GM12873 (cell line): ENCODE measurements around the gene PIGR.

Experiments
- CTCF ChIP-seq: IDR thresholded peaks from 2 replicates; pipeline ENCODE4 v1.5.1; 2012; ENCODE audit warnings: low read depth, mild to moderate bottlenecking, moderate library complexity, low read length, control low read depth; ENCODE audit not compliant: insufficient read depth; ENCODE audit errors: missing control alignments

Gene PIGR

DNA sequence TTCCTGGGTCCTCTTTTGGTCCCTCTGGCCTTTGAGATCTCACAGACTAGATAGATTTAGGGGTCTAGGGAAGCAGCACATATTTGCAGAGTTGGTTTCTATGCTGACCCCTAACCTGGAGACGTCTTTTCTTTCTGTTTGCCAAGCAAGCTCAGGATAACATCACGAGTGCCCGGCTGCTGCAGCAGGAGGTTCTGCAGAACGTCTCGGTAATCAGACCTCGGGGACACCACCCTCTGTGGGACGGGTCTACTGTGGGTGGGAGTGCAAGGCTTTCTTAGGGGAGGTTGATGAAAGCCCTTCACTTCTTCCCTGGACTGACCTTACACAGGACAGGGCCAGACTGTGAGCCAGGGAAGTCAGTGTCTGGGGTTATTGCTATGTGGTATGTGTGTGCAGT lies 46.1 kb downstream of the PIGR start:
- no peak for TF ChIP-seq CTCF

DNA sequence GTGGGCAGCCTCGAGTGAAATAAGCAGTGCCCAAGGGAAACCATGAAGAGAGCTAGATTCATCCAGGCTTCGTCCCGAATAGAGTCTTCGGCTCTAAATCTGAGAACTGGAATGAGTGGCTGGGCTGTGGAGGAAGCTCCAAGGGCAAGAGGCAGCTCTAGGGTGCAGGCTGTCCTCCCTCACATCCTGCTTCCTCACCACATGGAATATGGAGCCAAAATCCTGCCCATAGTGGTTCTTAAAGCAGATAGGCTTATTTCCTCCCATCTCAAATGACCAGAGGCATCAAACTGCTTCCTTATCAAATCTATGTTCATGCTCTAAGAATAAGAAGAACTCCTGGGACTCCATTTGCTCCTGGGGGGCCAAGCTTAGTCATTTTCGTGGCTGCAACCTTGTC lies 46.5 kb downstream of the PIGR start:
- no peak for TF ChIP-seq CTCF

DNA sequence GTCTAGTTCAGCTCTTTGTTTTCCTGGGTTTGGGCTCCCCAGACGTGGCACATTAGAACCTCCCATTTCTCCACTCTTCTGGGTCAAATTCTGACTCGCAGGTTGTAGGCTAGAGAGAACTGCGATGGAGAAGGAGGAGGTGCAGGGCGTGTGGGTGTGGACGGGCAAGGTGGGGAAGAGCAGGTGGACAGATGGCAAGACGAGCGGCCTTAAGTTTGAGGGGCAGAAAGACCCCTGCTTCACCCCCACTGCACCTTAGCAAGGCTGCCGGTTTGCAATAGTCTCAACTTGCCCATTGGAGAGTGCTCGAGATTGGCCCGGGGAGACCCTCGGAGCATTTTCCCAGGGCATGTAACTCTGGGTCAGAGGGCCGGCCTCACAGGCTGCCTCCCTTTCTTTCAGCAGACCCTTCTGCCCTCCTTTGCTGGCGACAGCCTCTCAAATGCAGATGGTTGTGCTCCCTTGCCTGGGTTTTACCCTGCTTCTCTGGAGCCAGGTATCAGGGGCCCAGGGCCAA lies 47.3 kb downstream of the PIGR start:
- TF ChIP-seq CTCF = no peak

GRCh38 chr1:206898089-206898914 lies 48.0 kb downstream of the PIGR start:
- TF ChIP-seq CTCF = no peak

DNA sequence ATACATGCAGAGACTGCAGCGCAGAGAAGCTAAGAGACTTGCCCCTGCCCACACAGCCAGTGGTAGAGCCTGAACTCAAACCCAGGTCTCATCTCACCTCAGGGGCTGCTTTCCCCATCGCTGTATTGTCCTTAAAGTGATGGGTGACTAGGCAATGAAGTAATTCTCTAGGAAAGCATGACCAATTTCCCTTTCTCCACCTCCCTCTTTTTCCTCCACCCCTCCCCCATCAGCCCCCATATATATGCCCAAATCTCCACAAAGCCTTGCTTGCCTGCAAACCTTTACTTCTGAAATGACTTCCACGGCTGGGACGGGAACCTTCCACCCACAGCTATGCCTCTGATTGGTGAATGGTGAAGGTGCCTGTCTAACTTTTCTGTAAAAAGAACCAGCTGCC lies 49.1 kb downstream of the PIGR start, which contains the start of gene IL24:
IL24 (plus strand) TSS at position 269 of the 400 bp plus-strand sequence. CDS start 390 bp downstream, outside the sequence.
- TF ChIP-seq CTCF = no peak

GRCh38 chr1:206896261-206896660 lies 50.0 kb downstream of the PIGR start:
- TF ChIP-seq CTCF = no peak

DNA sequence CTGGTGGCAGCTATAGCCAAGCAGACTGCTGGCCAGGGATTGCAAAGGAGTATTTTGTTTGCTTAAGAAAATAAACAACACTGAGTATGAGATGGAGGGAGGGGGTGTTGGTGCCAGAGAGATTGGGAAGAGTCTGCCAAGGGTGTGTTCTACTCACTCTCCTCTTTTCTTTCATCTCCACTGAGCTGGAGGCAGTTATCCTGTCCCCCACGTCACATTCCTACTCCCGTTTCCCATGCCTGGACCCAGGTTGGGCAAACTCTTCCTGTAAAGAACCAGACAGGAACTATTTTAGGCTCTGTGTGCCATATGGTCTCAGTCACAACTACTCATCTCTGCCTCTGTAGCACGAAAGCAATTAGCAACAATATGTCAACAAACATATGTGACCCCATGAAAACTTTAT lies 50.4 kb downstream of the PIGR start:
- no peak for TF ChIP-seq CTCF
